GM12872 (cell line): ENCODE results near the gene CDC25C.

Experiments used
- CTCF ChIP-seq: IDR thresholded peaks from 3 replicates; pipeline ENCODE4 v1.5.1; 2011; ENCODE audit warnings: low read depth, mild to moderate bottlenecking, low read length, moderate library complexity; ENCODE audit not compliant: insufficient read depth

Gene CDC25C

GRCh38 chr5:138334867-138335447 is 3.4 kb upstream of the CDC25C start:
- no peak for TF ChIP-seq CTCF

GRCh38 chr5:138330813-138331448 is 673 bp downstream of the CDC25C start:
- no peak for TF ChIP-seq CTCF

GRCh38 chr5:138316355-138316754 is 15.2 kb downstream of the CDC25C start:
- TF ChIP-seq CTCF = no peak

GRCh38 chr5:138315751-138316278 is 15.8 kb downstream of the CDC25C start:
- no peak for TF ChIP-seq CTCF

- no peak for TF ChIP-seq CTCF
These were observed 25.8 kb downstream of the CDC25C start for GRCh38 chr5:138305797-138306196.

GRCh38 chr5:138303372-138303771 is 28.2 kb downstream of the CDC25C start:
- TF ChIP-seq CTCF = no peak

- no peak for TF ChIP-seq CTCF
These were observed 42.3 kb downstream of the CDC25C start for GRCh38 chr5:138289296-138289695.
